Measurements from ENCODE around the gene RAB33B.

GRCh38 chr4:139436122-139436521, 17.8 kb upstream of the RAB33B start:
- TF ChIP-seq CTCF (IDR thresholded peaks at IDR 0.05; ENCODE audit: control extremely low read depth in 1 of 3, insufficient read depth in 1 of 3, low read depth in 1 of 3, low read length in 3 of 3) (no peak), EGR1 (IDR thresholded peaks at IDR 0.05; ENCODE audit: borderline replicate concordance, low read depth, low read length) (no peak), EP300 (IDR thresholded peaks at IDR 0.05; ENCODE audit: borderline replicate concordance in 1 of 2, low read depth in 2 of 2, low read length in 2 of 2) (no peak)
